OCI-LY1 (cell line): Measurements from ENCODE around the gene GTF2H4.

ENCODE experiments used
- CTCF ChIP-seq: fragments of 200-600 bp; sonication (generic), shearing (Covaris generic); IDR thresholded peaks from 2 replicates; pipeline ENCODE4 v1.5.1; 2017; ENCODE audit warnings: mild to moderate bottlenecking, antibody characterized with exemption, low read length, moderate library complexity, mixed read lengths
- EZH2 ChIP-seq: fragments of 200-600 bp; sonication (generic), shearing (Covaris generic); IDR thresholded peaks from 2 replicates; pipeline ENCODE4 v1.8.0; 2017; ENCODE audit warnings: borderline replicate concordance, mixed run types, mild to moderate bottlenecking, antibody characterized with exemption, low read length, moderate library complexity, mixed read lengths

- no peak for TF ChIP-seq CTCF
- no peak for TF ChIP-seq EZH2
Measured at GRCh38 chr6:30932665-30933365, 24.8 kb downstream of the GTF2H4 start.
